NB4 (cell line): ENCODE results near the gene CDHR5.

Experiments used
- DNase-seq: peaks from one replicate; pipeline ENCODE4 v3.0.0; 2010; ENCODE audit warnings: low read depth
- H3K4me3 ChIP-seq: one replicate; pipeline ENCODE4 v1.5.1; 2011; ENCODE audit warnings: mild to moderate bottlenecking, low read depth, low read length, moderate library complexity
- MYC ChIP-seq: IDR thresholded peaks from 2 replicates; pipeline ENCODE4 v1.6.1; 2011; ENCODE audit warnings: low read depth, low read length
- POLR2A ChIP-seq: IDR thresholded peaks from 2 replicates; pipeline ENCODE4 v1.6.1; 2011; ENCODE audit warnings: mild to moderate bottlenecking; ENCODE audit not compliant: insufficient read length; ENCODE audit errors: extremely low read depth
- TF ChIP-seq, protein P1 (sequence below): IDR thresholded peaks from 2 replicates; pipeline ENCODE4 v1.6.1; 2011; ENCODE audit warnings: low read depth, low read length
- TF ChIP-seq, protein P2 (sequence below): IDR thresholded peaks from one replicate; pipeline ENCODE4 v1.5.1; 2012; ENCODE audit warnings: low read depth, low read length

Gene CDHR5

DNA sequence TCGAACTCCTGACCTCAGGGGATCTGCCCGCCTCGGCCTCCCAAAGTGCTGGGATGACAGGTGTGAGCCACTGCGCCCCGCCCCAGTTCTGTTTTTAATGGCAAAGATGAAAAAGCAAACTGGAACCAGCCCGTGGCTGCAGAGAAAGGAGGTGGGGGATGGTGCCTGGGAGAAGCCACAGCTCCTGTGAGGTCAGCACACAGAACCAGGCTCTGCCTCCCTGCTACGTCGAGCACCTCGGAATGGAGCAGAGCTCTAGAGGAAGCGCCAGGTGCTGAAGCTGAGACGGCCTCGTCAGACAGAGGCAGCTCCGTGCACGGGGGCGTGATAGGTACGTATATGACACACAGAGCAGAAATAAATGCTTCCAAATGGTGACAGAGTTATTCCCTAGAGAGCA is 20.8 kb upstream of the CDHR5 start:
- TF ChIP-seq, protein P1, sequence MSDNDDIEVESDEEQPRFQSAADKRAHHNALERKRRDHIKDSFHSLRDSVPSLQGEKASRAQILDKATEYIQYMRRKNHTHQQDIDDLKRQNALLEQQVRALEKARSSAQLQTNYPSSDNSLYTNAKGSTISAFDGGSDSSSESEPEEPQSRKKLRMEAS, result no peak
- TF ChIP-seq, protein P2, sequence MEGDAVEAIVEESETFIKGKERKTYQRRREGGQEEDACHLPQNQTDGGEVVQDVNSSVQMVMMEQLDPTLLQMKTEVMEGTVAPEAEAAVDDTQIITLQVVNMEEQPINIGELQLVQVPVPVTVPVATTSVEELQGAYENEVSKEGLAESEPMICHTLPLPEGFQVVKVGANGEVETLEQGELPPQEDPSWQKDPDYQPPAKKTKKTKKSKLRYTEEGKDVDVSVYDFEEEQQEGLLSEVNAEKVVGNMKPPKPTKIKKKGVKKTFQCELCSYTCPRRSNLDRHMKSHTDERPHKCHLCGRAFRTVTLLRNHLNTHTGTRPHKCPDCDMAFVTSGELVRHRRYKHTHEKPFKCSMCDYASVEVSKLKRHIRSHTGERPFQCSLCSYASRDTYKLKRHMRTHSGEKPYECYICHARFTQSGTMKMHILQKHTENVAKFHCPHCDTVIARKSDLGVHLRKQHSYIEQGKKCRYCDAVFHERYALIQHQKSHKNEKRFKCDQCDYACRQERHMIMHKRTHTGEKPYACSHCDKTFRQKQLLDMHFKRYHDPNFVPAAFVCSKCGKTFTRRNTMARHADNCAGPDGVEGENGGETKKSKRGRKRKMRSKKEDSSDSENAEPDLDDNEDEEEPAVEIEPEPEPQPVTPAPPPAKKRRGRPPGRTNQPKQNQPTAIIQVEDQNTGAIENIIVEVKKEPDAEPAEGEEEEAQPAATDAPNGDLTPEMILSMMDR, result no peak
- no peak for TF ChIP-seq POLR2A
- no peak for TF ChIP-seq MYC
- DNase-seq, result no peak
- no peak overlapping the region for H3K4me3 ChIP-seq

DNA sequence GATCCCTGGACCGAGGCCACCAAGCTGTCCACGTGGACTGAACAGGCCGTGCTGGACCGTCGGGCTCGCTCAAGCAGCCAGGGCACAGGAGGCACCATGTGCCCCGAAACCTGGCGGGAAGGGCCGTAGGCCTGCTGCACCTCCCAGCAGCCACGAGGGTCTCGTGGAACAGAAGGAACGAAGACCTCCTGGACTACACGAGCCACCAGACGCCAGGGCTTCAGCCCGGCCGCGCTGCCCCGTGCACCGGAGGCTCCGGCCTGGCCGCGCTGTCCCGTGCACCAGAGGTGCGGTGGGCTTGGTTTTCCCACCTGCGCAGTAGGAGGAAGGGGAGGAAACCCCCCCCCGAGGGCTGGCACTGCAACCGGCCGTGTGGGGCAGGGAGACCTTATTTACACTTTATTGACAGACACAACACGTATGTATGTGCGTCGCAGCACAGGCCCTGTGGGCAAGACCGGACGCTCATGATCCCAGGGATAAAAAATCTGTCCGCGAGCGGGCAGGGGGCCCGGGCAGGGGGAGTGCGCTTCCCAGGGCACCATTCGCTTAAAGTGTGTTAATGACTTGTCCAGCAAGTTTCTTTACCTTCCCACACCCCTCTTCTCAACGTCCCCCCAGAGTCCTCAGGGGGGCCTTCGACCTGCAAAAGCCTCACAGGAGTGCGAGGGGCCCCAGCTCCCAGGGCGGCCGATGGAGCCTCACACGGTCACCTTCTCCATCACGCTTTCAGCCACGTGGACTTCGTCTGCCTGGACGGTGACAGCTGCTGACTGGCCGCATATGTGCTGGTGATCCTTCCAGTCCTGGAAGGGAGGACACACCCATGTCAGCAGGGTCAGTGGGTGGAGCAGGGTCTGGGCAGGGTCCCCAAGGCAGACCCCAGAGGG is 19.3 kb upstream of the CDHR5 start:
- no peak for TF ChIP-seq POLR2A
- TF ChIP-seq, protein P2, result no peak
- TF ChIP-seq, protein P1, result no peak
- no peak for TF ChIP-seq MYC

DNA sequence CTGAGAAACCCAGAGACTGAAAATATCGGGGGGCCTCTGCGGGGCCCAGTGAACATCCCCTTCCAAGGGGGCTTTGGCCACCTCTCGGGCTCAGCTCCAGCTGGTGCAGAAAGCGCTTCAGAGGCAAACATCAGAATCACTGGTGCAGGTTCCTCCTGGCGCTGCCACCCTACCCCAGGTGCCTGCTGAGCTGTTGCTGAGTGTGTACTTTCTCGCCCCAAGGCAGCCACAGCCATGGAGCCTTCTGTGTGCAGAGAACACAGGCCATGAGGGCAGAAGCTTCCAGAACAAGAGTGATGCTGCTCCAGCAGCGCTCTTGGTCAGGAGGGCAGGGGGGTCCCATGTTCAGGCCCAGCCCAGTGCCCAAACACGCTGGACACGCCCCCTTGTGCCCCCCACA is 18.6 kb upstream of the CDHR5 start:
- TF ChIP-seq, protein P2, result no peak
- TF ChIP-seq, protein P1, result no peak
- TF ChIP-seq MYC, result no peak
- no peak for TF ChIP-seq POLR2A
- no peak for DNase-seq
- H3K4me3 ChIP-seq, result no peak overlapping the region

More for the DNA sequence above, 19.3 kb upstream of the CDHR5 start:
- no peak overlapping the region for H3K4me3 ChIP-seq
- no peak for DNase-seq

DNA sequence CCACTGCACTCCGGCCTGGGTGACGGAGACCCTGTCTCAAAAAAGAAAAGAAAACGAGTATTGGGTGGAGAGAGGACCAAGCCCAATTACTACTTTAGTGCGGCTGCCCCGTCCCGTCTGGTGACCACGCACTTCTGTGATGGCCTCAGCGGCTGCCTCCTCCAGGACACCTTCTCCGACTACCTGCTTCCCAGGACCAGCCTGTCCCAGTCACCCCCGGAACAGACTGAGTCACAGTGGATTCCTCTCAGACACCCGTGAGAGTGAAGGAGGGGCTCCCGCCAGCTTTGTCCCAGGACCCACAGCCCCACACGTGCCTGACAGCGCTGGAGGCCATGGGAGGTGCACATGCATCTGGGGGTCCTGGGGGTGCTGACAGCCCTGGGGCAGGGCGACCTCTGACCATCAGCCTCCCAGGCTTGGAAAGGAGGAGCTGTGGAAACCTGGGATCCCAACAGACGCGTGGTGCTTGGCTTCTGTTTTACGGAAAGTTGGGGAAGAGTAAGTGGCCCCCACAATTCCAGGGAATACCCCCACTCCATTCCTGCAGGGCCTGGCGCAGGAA is 17.1 kb upstream of the CDHR5 start:
- H3K4me3 ChIP-seq, result no peak overlapping the region
- TF ChIP-seq, protein P2, result no peak
- TF ChIP-seq MYC (no peak), POLR2A (no peak)
- TF ChIP-seq, protein P1, result no peak
- DNase-seq, result no peak

DNA sequence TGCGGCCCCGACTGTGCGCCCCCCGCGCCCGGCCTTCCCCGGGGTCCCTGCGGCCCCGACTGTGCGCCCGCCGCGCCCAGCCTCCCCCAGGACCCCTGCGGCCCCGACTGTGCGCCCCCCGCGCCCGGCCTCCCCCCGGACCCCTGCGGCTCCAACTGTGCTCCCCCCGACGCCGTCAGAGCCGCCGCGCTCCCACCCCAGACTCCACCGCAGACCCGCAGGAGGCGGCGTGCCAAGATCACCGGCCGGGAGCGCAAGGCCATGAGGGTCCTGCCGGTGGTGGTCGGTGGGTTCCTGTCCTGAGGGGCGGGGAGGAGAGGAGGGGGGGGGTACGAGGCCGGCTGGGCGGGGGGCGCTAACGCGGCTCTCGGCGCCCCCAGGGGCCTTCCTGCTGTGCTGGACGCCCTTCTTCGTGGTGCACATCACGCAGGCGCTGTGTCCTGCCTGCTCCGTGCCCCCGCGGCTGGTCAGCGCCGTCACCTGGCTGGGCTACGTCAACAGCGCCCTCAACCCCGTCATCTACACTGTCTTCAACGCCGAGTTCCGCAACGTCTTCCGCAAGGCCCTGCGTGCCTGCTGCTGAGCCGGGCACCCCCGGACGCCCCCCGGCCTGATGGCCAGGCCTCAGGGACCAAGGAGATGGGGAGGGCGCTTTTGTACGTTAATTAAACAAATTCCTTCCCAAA is 15.4 kb upstream of the CDHR5 start:
- TF ChIP-seq, protein P2, result no peak
- no peak for TF ChIP-seq POLR2A
- H3K4me3 ChIP-seq, result no peak overlapping the region
- no peak for DNase-seq
